ENCODE results near the gene RPA3. TPM values are rescaled to one million over a fixed set of nuclear protein-coding genes. Genes with fewer than 3 reads are reported as not detected.

RPA3 gene
- total RNA-seq, 2 donors from 2014 or later = 27.0 to 34.9 TPM

- no peaks in the 10 kb centered on the region for H3K27me3 Mint-ChIP-seq
- H3K36me3 Mint-ChIP-seq (ENCODE audit: low read depth) = no peaks in the 10 kb centered on the region
- ATAC-seq = no peak
These were observed 26.9 kb upstream of the RPA3 start for GRCh38 chr7:7745258-7745657.

GRCh38 chr7:7742223-7742622 is 23.8 kb upstream of the RPA3 start:
- DNase-seq (no peak), ATAC-seq (no peak)
- Mint-ChIP-seq H3K36me3 (ENCODE audit: low read depth) (no peaks in the 10 kb centered on the region), H3K4me1 (peaks cover 6% of the 10 kb centered on the region), H3K27ac (no peak overlapping the region), H3K4me3 (no peak overlapping the region), H3K27me3 (no peaks in the 10 kb centered on the region)
- no peaks in the 10 kb centered on the region for H3K9me3 ChIP-seq (ENCODE audit: control insufficient read depth, low read length, poor library complexity, severe bottlenecking)

More at GRCh38 chr7:7745258-7745657, 26.9 kb upstream of the RPA3 start:
- no peak overlapping the region for H3K27ac Mint-ChIP-seq
- no peak overlapping the region for H3K4me3 Mint-ChIP-seq
- DNase-seq = no peak
- H3K9me3 ChIP-seq (ENCODE audit: control insufficient read depth, low read length, poor library complexity, severe bottlenecking) = no peaks in the 10 kb centered on the region
- H3K4me1 Mint-ChIP-seq = peaks cover 4% of the 10 kb centered on the region

GRCh38 chr7:7740037-7740355 is 21.6 kb upstream of the RPA3 start:
- Mint-ChIP-seq H3K27me3 (no peaks in the 10 kb centered on the region), H3K4me3 (no peak overlapping the region), H3K36me3 (ENCODE audit: low read depth) (no peaks in the 10 kb centered on the region), H3K27ac (peak overlapping the region; percentile 32), H3K4me1 (peaks cover 3% of the 10 kb centered on the region)
- no peaks in the 10 kb centered on the region for H3K9me3 ChIP-seq (ENCODE audit: control insufficient read depth, low read length, poor library complexity, severe bottlenecking)
- DNase-seq (no peak), ATAC-seq (no peak)

- Mint-ChIP-seq H3K27me3 (no peaks in the 10 kb centered on the region), H3K36me3 (ENCODE audit: low read depth) (no peaks in the 10 kb centered on the region), H3K4me3 (no peak overlapping the region), H3K27ac (peak overlapping the region; percentile 32), H3K4me1 (peaks cover 3% of the 10 kb centered on the region)
- no peaks in the 10 kb centered on the region for H3K9me3 ChIP-seq (ENCODE audit: control insufficient read depth, low read length, poor library complexity, severe bottlenecking)
- ATAC-seq (no peak), DNase-seq (no peak)
These were observed 21.0 kb upstream of the RPA3 start for GRCh38 chr7:7739204-7740036.

- Mint-ChIP-seq H3K4me1 (peaks cover 3% of the 10 kb centered on the region), H3K27me3 (no peaks in the 10 kb centered on the region), H3K36me3 (ENCODE audit: low read depth) (no peaks in the 10 kb centered on the region), H3K27ac (no peak overlapping the region), H3K4me3 (no peak overlapping the region)
- DNase-seq (no peak), ATAC-seq (no peak)
- H3K9me3 ChIP-seq (ENCODE audit: control insufficient read depth, low read length, poor library complexity, severe bottlenecking) = no peaks in the 10 kb centered on the region
These were observed 20.2 kb upstream of the RPA3 start for GRCh38 chr7:7738622-7739021.

- Mint-ChIP-seq H3K4me3 (no peak overlapping the region), H3K27me3 (no peaks in the 10 kb centered on the region), H3K27ac (no peak overlapping the region), H3K36me3 (ENCODE audit: low read depth) (no peaks in the 10 kb centered on the region), H3K4me1 (peaks cover 3% of the 10 kb centered on the region)
- ATAC-seq = no peak
- H3K9me3 ChIP-seq (ENCODE audit: control insufficient read depth, low read length, poor library complexity, severe bottlenecking) = no peaks in the 10 kb centered on the region
- DNase-seq = no peak
These were observed 19.8 kb upstream of the RPA3 start for GRCh38 chr7:7738177-7738576.

GRCh38 chr7:7737674-7738073 is 19.3 kb upstream of the RPA3 start:
- Mint-ChIP-seq H3K4me3 (no peak overlapping the region), H3K36me3 (ENCODE audit: low read depth) (no peaks in the 10 kb centered on the region), H3K4me1 (peaks cover 3% of the 10 kb centered on the region), H3K27me3 (no peaks in the 10 kb centered on the region), H3K27ac (no peak overlapping the region)
- ATAC-seq (no peak), DNase-seq (no peak)
- H3K9me3 ChIP-seq (ENCODE audit: control insufficient read depth, low read length, poor library complexity, severe bottlenecking) = no peaks in the 10 kb centered on the region

- no peaks in the 10 kb centered on the region for H3K9me3 ChIP-seq (ENCODE audit: control insufficient read depth, low read length, poor library complexity, severe bottlenecking)
- ATAC-seq (no peak), DNase-seq (no peak)
- peaks cover 3% of the 10 kb centered on the region for H3K4me1 Mint-ChIP-seq
- H3K4me3 Mint-ChIP-seq = no peak overlapping the region
- H3K27me3 Mint-ChIP-seq = no peaks in the 10 kb centered on the region
- no peaks in the 10 kb centered on the region for H3K36me3 Mint-ChIP-seq (ENCODE audit: low read depth)
- H3K27ac Mint-ChIP-seq = no peak overlapping the region
These were observed 18.3 kb upstream of the RPA3 start for GRCh38 chr7:7736671-7737070.

GRCh38 chr7:7732621-7733281 is 14.3 kb upstream of the RPA3 start:
- Mint-ChIP-seq H3K4me1 (peaks cover 4% of the 10 kb centered on the region), H3K36me3 (ENCODE audit: low read depth) (no peaks in the 10 kb centered on the region)

GRCh38 chr7:7731732-7732131 is 13.3 kb upstream of the RPA3 start:
- Mint-ChIP-seq H3K4me3 (no peak overlapping the region), H3K4me1 (peaks cover 4% of the 10 kb centered on the region), H3K36me3 (ENCODE audit: low read depth) (no peaks in the 10 kb centered on the region), H3K27me3 (no peaks in the 10 kb centered on the region), H3K27ac (no peak overlapping the region)
- H3K9me3 ChIP-seq (ENCODE audit: control insufficient read depth, low read length, poor library complexity, severe bottlenecking) = no peaks in the 10 kb centered on the region
- no peak for DNase-seq
- ATAC-seq = no peak

More at GRCh38 chr7:7732621-7733281, 14.3 kb upstream of the RPA3 start:
- H3K27ac Mint-ChIP-seq = no peak overlapping the region
- H3K27me3 Mint-ChIP-seq = no peaks in the 10 kb centered on the region
- no peaks in the 10 kb centered on the region for H3K9me3 ChIP-seq (ENCODE audit: control insufficient read depth, low read length, poor library complexity, severe bottlenecking)
- no peak overlapping the region for H3K4me3 Mint-ChIP-seq
- DNase-seq = no peak
- no peak for ATAC-seq

GRCh38 chr7:7720750-7721621 is 2.6 kb upstream of the RPA3 start:
- no peak overlapping the region for H3K4me3 Mint-ChIP-seq
- no peaks in the 10 kb centered on the region for H3K27me3 Mint-ChIP-seq
- ATAC-seq = no peak
- H3K9me3 ChIP-seq (ENCODE audit: control insufficient read depth, low read length, poor library complexity, severe bottlenecking) = no peaks in the 10 kb centered on the region
- no peak for DNase-seq
- peaks cover under 1% of the 10 kb centered on the region for H3K4me1 Mint-ChIP-seq
- peaks cover 2% of the 10 kb centered on the region for H3K36me3 Mint-ChIP-seq (ENCODE audit: low read depth)
- no peak overlapping the region for H3K27ac Mint-ChIP-seq

- H3K9me3 ChIP-seq (ENCODE audit: control insufficient read depth, low read length, poor library complexity, severe bottlenecking) = no peaks in the 10 kb centered on the region
- Mint-ChIP-seq H3K4me3 (no peak overlapping the region), H3K27me3 (no peaks in the 10 kb centered on the region), H3K36me3 (ENCODE audit: low read depth) (peaks cover 2% of the 10 kb centered on the region), H3K27ac (no peak overlapping the region), H3K4me1 (peaks cover 2% of the 10 kb centered on the region)
- DNase-seq = no peak
- ATAC-seq = no peak
These were observed 1.8 kb upstream of the RPA3 start for GRCh38 chr7:7720193-7720592.

GRCh38 chr7:7719236-7719635 is 829 bp upstream of the RPA3 start:
- Mint-ChIP-seq H3K27ac (no peak overlapping the region), H3K4me3 (no peak overlapping the region), H3K36me3 (ENCODE audit: low read depth) (peaks cover 2% of the 10 kb centered on the region), H3K4me1 (peaks cover 4% of the 10 kb centered on the region), H3K27me3 (no peaks in the 10 kb centered on the region)
- ATAC-seq (peak; percentile 63), DNase-seq (no peak)
- H3K9me3 ChIP-seq (ENCODE audit: control insufficient read depth, low read length, poor library complexity, severe bottlenecking) = no peaks in the 10 kb centered on the region
